H9 (cell line): Measurements from ENCODE around the gene SMTN. TPM values are rescaled to one million over a fixed set of nuclear protein-coding genes. Genes with fewer than 3 reads are reported as not detected.

Experiments
- DNase-seq: peaks from one replicate; pipeline ENCODE4 v3.0.0-alpha.2; 2017
- H2AFZ ChIP-seq: one replicate; pipeline ENCODE4 v1.6.1; 2013; ENCODE audit warnings: mild to moderate bottlenecking, low read length, control low read depth, moderate library complexity
- H2AK5ac ChIP-seq: 2 replicates; pipeline ENCODE4 v1.6.1; 2013; ENCODE audit warnings: low read length, control low read depth, mixed read lengths; ENCODE audit not compliant: insufficient read length
- H2BK120ac ChIP-seq: one replicate; pipeline ENCODE4 v1.6.1; 2013; ENCODE audit warnings: low read depth, mild to moderate bottlenecking, low read length, control low read depth, inconsistent platforms; ENCODE audit not compliant: poor library complexity, severe bottlenecking
- H2BK12ac ChIP-seq: 2 replicates; pipeline ENCODE4 v1.6.1; 2013; ENCODE audit warnings: low read length, control low read depth, mixed read lengths, low read depth; ENCODE audit not compliant: insufficient read length
- H2BK15ac ChIP-seq: 2 replicates; pipeline ENCODE4 v1.6.1; 2013; ENCODE audit warnings: low read depth, low read length, control low read depth
- H2BK20ac ChIP-seq: one replicate; pipeline ENCODE4 v1.6.1; 2013; ENCODE audit warnings: low read depth, mild to moderate bottlenecking, low read length, control low read depth, inconsistent platforms; ENCODE audit not compliant: poor library complexity, severe bottlenecking
- H2BK5ac ChIP-seq: 2 replicates; pipeline ENCODE4 v1.6.1; 2013; ENCODE audit warnings: low read length, control low read depth, mixed read lengths; ENCODE audit not compliant: insufficient read length
- H3K14ac ChIP-seq: 2 replicates; pipeline ENCODE4 v1.6.1; 2013; ENCODE audit warnings: low read length, control low read depth; ENCODE audit not compliant: insufficient read depth
- H3K18ac ChIP-seq: 2 replicates; pipeline ENCODE4 v1.6.1; 2013; ENCODE audit warnings: low read depth, mild to moderate bottlenecking, mixed read lengths, low read length, control low read depth; ENCODE audit not compliant: insufficient read length
- H3K23ac ChIP-seq: 2 replicates; pipeline ENCODE4 v1.6.1; 2013; ENCODE audit warnings: low read length, control low read depth, mixed read lengths, low read depth; ENCODE audit not compliant: insufficient read length
- H3K23me2 ChIP-seq: 2 replicates; pipeline ENCODE4 v1.6.1; 2013; ENCODE audit warnings: low read depth, mild to moderate bottlenecking, mixed read lengths, low read length, control low read depth; ENCODE audit not compliant: insufficient read length, poor library complexity, severe bottlenecking
- H3K27ac ChIP-seq: 2 replicates; pipeline ENCODE4 v1.5.1; 2013; ENCODE audit warnings: low read length, control low read depth, mixed read lengths, low read depth; ENCODE audit not compliant: insufficient read length
- H3K27me3 ChIP-seq: 2 replicates; pipeline ENCODE4 v1.6.1; 2013; ENCODE audit warnings: low read length, control low read depth, inconsistent platforms; ENCODE audit not compliant: insufficient read depth
- H3K4ac ChIP-seq: 2 replicates; pipeline ENCODE4 v1.6.1; 2013; ENCODE audit warnings: low read depth, mild to moderate bottlenecking, control low read depth, inconsistent platforms, low read length, moderate library complexity
- H3K4me1 ChIP-seq: 2 replicates; pipeline ENCODE4 v1.6.1; 2013; ENCODE audit warnings: low read length, control low read depth, inconsistent platforms; ENCODE audit not compliant: insufficient read depth
- H3K4me2 ChIP-seq: 2 replicates; pipeline ENCODE4 v1.6.1; 2013; ENCODE audit warnings: low read length, control low read depth, mixed read lengths; ENCODE audit not compliant: insufficient read length, insufficient read depth
- H3K56ac ChIP-seq: 2 replicates; pipeline ENCODE4 v1.6.1; 2013; ENCODE audit warnings: low read depth, mild to moderate bottlenecking, mixed read lengths, low read length, control low read depth; ENCODE audit not compliant: insufficient read length
- H3K79me1 ChIP-seq: 2 replicates; pipeline ENCODE4 v1.6.1; 2013; ENCODE audit warnings: low read depth, mild to moderate bottlenecking, moderate library complexity, low read length, control low read depth, inconsistent platforms; ENCODE audit not compliant: insufficient read depth, poor library complexity, severe bottlenecking
- H3K79me2 ChIP-seq: 2 replicates; pipeline ENCODE4 v1.6.1; 2013; ENCODE audit warnings: low read length, control low read depth, inconsistent platforms; ENCODE audit not compliant: insufficient read depth
- H3K9ac ChIP-seq: 2 replicates; pipeline ENCODE4 v1.6.1; 2013; ENCODE audit warnings: low read length, control low read depth, mixed read lengths; ENCODE audit not compliant: insufficient read length; ENCODE audit errors: extremely low read depth
- H3K9me3 ChIP-seq: one replicate; pipeline ENCODE4 v1.6.1; 2013; ENCODE audit warnings: low read depth, low read length, inconsistent platforms; ENCODE audit not compliant: control insufficient read depth
- H3T11ph ChIP-seq: one replicate; pipeline ENCODE4 v1.6.1; 2013; ENCODE audit warnings: mild to moderate bottlenecking, low read length, control low read depth, inconsistent platforms
- H4K20me1 ChIP-seq: one replicate; pipeline ENCODE4 v1.6.1; 2013; ENCODE audit not compliant: control insufficient read depth, insufficient read length, insufficient read depth
- H4K5ac ChIP-seq: 2 replicates; pipeline ENCODE4 v1.6.1; 2013; ENCODE audit warnings: low read depth, mild to moderate bottlenecking, mixed read lengths, low read length, control low read depth; ENCODE audit not compliant: insufficient read length
- H4K8ac ChIP-seq: replicated peaks from 2 replicates; pipeline ENCODE4 v1.6.1; 2013; ENCODE audit warnings: low read length, control low read depth, mixed read lengths, low read depth; ENCODE audit not compliant: insufficient read length
- H4K91ac ChIP-seq: 2 replicates; pipeline ENCODE4 v1.6.1; 2013; ENCODE audit warnings: low read depth, mild to moderate bottlenecking, moderate library complexity, mixed read lengths, low read length, control low read depth; ENCODE audit not compliant: insufficient read length
- H3K27ac Mint-ChIP-seq, 3 experiments: 2 replicates in 2 of 3; 3 replicates in 1 of 3; pipeline ENCODE4 v1.8.0; 2020 to 2021; ENCODE audit warnings: mixed read lengths in 3 of 3, mild to moderate bottlenecking in 1 of 3, moderate library complexity in 1 of 3
- H3K27me3 Mint-ChIP-seq: 2 replicates; pipeline ENCODE4 v1.8.0; 2021; ENCODE audit warnings: low read depth, mild to moderate bottlenecking, moderate library complexity, mixed read lengths
- H3K36me3 Mint-ChIP-seq, 3 experiments: 2 replicates in 2 of 3; 3 replicates in 1 of 3; pipeline ENCODE4 v1.8.0; 2020 to 2021; ENCODE audit warnings: low read depth in 3 of 3, mixed read lengths in 3 of 3; ENCODE audit not compliant: insufficient read depth in 1 of 3
- H3K4me1 Mint-ChIP-seq, 2 experiments: 2 replicates each; pipeline ENCODE4 v1.8.0; 2020; ENCODE audit warnings: mixed read lengths in 2 of 2
- H3K4me3 Mint-ChIP-seq, 2 experiments: 2 replicates in 1 of 2; 3 replicates in 1 of 2; pipeline ENCODE4 v1.8.0; 2020 to 2021; ENCODE audit warnings: mild to moderate bottlenecking in 2 of 2, mixed read lengths in 2 of 2, moderate library complexity in 1 of 2
- H3K9me3 Mint-ChIP-seq, 2 experiments: 2 replicates in 1 of 2; 3 replicates in 1 of 2; pipeline ENCODE4 v1.8.0; 2020; ENCODE audit warnings: mild to moderate bottlenecking in 2 of 2, mixed read lengths in 2 of 2, moderate library complexity in 1 of 2
- CTCF ChIP-seq: fragments of 200-600 bp; sonication (generic); conservative IDR thresholded peaks from 3 replicates; pipeline ENCODE4 v1.8.0; 2021; ENCODE audit warnings: antibody characterized with exemption, mild to moderate bottlenecking
- WGBS: extraction: QIAGEN DNeasy Blood & Tissue Kit; methylation state at CpG from one replicate; pipeline ENCODE4 v1.1.7; 2013; ENCODE audit warnings: missing lambda C conversion rate, low lambda C conversion rate, mixed read lengths; ENCODE audit not compliant: insufficient read length; ENCODE audit errors: extremely low coverage; 5-methylcytosine and 5-hydroxymethylcytosine counted together
- total RNA-seq: library from RNA; stranded (reverse); gene quantifications from 2 replicates; pipeline ENCODE4 v1.2.1, GENCODE V29; 2021

Gene SMTN
- total RNA-seq, 1 experiment from 2014 or later, result 23.4 TPM

GRCh38 chr22:31098632-31099110, 17.6 kb downstream of the SMTN start:
- no peak for TF ChIP-seq CTCF
- Histone ChIP-seq H2BK15ac (no peak overlapping the region), H3K23ac (no peak overlapping the region), H3T11ph (no peak overlapping the region), H2BK12ac (no peak overlapping the region), H2BK120ac (no peak overlapping the region), H2AK5ac (no peak overlapping the region), H2BK20ac (no peak overlapping the region), H3K9ac (no peak overlapping the region), H4K5ac (no peak overlapping the region), H3K23me2 (peaks cover 6% of the 10 kb centered on the region), H3K27ac (no peak overlapping the region), H3K4me2 (peak overlapping the region; percentile 58), H3K18ac (no peak overlapping the region), H3K79me2 (no peaks in the 10 kb centered on the region), H3K79me1 (no peaks in the 10 kb centered on the region), H3K4me1 (0 out of 2 replicates have a peak, but pooled peaks cover 3% of the 10 kb centered on the region), H2BK5ac (no peak overlapping the region), H3K9me3 (no peaks in the 10 kb centered on the region), H3K56ac (no peak overlapping the region), H2AFZ (no peak overlapping the region), H4K20me1 (no peaks in the 10 kb centered on the region), H4K8ac (no peak overlapping the region), H3K14ac (no peak overlapping the region; the same call in 1 of the 2 replicates), H3K27me3 (no peaks in the 10 kb centered on the region), H3K4ac (no peak overlapping the region), H4K91ac (no peak overlapping the region)
- Mint-ChIP-seq H3K27me3 (no peaks in the 10 kb centered on the region), H3K9me3 (no peaks in the 10 kb centered on the region; a peak in 1 of 5 replicates), H3K4me1 (peaks cover 4 to 26% of the 10 kb centered on the region in 2 experiments), H3K36me3 (peaks cover 3 to 9% (median 3%) of the 10 kb centered on the region in 3 experiments; a peak in 4 of 7 replicates), H3K27ac (no peak overlapping the region), H3K4me3 (peak overlapping the region in 1 of 2 experiments; percentile 63; a peak in 3 of 5 replicates)
- WGBS, result no CpG with 5 or more reads among the region's 36 CpGs
- peak; percentile 94 for DNase-seq
